Epithelial cell of esophagus (primary cell): Measurements from ENCODE around the gene ISYNA1.

Source experiments
- DNase-seq: peaks from one replicate; pipeline ENCODE4 v3.0.0; 2010; ENCODE audit warnings: low read depth
- H3K4me3 ChIP-seq: 2 replicates; pipeline ENCODE4 v1.5.1; 2011; ENCODE audit warnings: mild to moderate bottlenecking, low read length, control low read depth
- TF ChIP-seq, protein P1 (sequence below): IDR thresholded peaks from 2 replicates; pipeline ENCODE4 v1.5.1; 2011; ENCODE audit warnings: low read depth, mild to moderate bottlenecking, low read length, control low read depth, inconsistent platforms; ENCODE audit not compliant: insufficient read depth; ENCODE audit errors: missing control alignments

Gene ISYNA1

DNA sequence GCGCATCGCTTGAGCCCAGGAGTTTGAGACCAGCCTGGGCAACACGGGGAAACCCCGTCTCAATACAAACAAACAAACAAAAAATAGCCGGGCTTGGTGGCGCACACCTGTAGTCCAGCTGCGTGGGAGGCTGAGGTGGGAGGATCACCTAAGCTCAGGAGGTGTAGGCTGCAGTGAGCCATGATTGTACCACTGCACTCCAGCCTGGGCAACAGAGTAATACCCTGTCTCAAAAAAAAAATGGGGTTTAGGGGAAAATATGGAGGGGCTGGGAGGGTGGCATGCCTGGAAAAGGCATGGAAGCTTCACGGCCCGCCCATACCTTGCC is 1.9 kb upstream of the ISYNA1 start:
- TF ChIP-seq, protein P1, sequence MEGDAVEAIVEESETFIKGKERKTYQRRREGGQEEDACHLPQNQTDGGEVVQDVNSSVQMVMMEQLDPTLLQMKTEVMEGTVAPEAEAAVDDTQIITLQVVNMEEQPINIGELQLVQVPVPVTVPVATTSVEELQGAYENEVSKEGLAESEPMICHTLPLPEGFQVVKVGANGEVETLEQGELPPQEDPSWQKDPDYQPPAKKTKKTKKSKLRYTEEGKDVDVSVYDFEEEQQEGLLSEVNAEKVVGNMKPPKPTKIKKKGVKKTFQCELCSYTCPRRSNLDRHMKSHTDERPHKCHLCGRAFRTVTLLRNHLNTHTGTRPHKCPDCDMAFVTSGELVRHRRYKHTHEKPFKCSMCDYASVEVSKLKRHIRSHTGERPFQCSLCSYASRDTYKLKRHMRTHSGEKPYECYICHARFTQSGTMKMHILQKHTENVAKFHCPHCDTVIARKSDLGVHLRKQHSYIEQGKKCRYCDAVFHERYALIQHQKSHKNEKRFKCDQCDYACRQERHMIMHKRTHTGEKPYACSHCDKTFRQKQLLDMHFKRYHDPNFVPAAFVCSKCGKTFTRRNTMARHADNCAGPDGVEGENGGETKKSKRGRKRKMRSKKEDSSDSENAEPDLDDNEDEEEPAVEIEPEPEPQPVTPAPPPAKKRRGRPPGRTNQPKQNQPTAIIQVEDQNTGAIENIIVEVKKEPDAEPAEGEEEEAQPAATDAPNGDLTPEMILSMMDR = no peak
- H3K4me3 ChIP-seq = no peak overlapping the region
- no peak for DNase-seq

DNA sequence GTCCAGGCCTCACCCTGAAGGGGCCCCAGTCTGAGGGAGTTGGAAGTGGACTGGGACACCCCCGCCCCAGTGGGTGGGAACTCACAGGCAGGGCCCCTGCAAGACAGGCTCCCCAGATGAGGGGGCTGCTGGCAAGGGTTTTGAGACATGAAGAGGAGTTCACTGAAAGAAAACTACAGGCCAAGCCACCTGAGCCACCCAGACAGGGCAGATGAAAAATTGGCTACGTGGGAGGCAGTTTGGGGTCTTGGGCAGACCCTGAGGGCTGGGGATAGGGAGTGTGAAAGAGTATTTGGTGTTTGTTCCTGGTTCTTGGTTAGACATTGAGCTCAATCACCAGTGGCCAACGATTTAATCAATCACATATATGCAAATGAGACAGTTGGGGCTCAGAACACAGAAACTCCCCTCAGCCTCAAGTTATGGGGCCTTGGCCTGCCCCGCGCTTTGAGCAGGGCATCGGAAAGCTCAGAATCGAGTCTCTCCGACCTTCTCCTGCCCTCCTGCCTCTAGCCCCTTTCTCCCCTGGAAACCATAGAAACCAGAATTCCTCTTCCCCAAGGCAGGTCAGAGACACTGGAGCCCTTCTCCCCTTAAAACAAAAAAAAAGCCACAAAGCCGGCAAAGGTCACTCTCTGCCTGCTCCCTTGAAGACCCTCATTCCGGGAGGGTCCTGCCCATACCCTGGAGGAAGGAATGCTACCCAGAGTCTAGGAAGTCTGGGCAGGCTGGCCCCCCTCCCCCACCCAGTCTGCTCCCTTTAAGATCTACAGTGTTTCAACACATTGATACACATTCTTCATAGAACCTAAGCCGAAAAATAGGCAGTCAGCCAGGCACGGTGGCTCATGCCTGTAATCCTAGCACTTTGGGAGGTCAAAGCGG is 1.3 kb upstream of the ISYNA1 start:
- no peak overlapping the region for H3K4me3 ChIP-seq
- TF ChIP-seq, protein P1 = no peak
- DNase-seq = peak; percentile 80

DNA sequence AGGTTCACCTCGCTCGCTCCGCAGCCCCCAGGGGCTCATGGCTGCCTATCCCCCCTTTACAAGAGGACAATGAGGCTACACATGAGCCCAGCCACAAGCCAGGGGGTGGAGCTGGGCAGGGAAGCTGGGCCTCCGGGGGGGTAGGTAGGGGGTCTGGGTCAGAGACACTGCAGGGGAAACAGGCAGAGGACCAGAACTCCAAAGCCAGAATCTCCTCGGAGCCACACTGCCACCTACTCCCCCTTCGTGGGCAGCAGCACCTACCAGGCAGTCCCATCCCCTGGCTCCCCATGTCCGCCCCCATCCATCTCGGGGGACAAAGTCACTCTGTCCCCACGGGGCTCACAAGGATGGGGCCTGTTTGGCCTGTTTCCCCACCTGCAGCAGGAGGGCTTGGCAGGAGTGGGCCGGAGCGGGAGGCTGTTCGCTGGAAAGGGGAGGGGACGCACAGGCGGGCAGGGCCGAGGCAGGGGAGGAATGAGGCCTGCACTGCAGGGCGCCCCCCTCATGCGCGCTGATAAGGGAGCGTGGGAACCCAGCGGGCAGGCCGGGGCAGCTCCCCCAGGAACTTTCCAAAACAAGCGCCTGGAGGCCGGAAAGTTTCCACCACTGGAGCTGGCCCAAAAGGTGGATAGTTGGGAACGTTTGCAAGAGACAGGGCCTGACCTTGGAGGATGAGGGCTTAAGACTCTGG is 545 bp upstream of the ISYNA1 start:
- DNase-seq = peak; percentile 69
- TF ChIP-seq, protein P1 = no peak

DNA sequence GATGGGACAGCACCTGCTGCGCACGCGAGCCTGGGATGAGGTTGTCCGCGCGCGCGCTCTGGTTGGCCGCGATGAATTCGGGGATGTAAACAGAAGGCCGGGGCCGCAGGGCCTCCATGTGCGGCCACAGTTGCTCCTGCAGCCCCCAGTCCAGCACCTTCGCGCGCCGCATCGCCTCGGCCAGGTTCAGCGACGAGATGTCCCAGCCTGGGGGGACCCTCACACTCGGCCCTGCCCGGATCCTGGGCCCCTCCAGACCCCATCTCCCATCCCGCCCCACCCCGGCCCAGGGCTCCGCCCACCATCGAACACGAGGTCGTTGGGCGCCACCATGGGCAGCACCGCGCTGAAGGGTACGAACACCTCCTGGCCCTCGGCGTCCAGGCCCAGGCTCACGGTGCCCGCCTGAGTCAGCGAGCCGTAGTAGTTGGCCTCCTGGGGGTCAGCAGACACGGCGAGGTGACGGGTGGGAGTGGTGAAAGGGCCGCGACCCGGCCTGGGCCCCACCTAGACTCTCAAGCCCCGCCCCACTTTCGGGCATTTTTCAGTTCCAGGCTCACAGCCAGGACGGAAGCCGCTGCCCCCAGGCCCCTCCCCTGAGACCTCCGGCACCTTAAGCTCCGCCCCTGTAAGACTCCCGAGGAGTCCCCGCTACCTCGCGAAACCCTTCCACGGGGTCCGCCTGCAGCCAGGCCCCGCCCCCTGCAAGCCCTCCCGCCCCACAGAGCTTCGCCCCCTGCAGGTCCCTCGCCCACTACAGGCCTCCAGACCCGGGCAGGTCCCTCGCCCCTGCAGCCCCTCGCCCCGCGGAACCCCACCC is 1.1 kb downstream of the ISYNA1 start:
- peak overlapping the region; percentile 29 for H3K4me3 ChIP-seq
- TF ChIP-seq, protein P1 = no peak
- peak; percentile 54 for DNase-seq

More for the DNA sequence above, 545 bp upstream of the ISYNA1 start:
- H3K4me3 ChIP-seq = peak overlapping the region; percentile 49

DNA sequence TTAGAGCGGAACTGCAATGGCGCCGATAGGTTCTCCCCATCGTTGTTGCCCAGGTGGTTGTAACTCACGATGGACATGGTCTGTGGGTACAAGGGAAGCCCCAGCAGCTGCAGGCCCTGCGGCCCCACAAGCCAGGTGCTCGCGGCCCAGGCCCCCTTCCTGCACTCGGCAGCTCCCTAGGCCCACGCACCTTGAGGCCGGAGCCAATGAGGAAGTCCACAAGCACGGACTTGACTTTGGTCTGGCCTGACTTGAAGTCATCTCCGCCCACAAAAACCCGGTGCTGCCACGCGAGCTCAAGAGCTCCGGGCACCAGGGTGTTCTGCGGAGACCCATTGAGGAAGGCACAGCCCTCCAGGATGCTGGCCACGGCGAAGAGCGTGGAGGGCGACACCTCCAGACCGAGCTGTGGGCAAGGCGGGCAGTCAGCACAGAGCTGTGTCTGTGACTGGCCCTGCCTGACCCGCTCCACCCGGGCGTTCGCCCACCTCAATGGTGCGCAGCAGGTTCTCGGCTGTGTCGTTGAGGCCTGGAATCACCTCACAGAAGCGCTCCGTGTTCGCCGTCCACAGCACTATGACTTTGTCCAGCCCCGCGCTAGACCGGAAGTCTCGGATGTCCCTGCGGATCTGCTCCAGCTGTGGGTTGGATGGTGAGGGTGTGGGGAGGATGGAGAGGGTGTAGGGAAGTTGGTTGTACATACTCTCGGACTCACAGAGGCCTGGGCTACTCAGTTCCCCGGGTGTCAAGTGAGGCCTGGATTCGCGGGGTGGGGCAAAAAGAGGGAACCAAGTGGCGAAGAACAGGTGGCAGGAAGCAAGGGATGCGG is 1.9 kb downstream of the ISYNA1 start:
- no peak overlapping the region for H3K4me3 ChIP-seq
- TF ChIP-seq, protein P1 = no peak
- peak; percentile 46 for DNase-seq
